HCT116 (cell line): ENCODE measurements around the gene ELN. TPM values are rescaled to one million over a fixed set of nuclear protein-coding genes. Genes with fewer than 3 reads are reported as not detected.

Source experiments
- ATAC-seq: fragments of 200-7000 bp; cut with Tn5 transposase; 2 replicates; pipeline ENCODE4 v1.9.1; 2020; ENCODE audit warnings: mild to moderate bottlenecking, moderate library complexity
- BruUV-seq: library from RNA; stranded (reverse); fragments of 400-500 nt; replicated peaks from 2 replicates; lab custom pipeline; 2021; lab: Mats Ljungman, UMichigan
- CTCF ChIA-PET: fragments of 300-600 bp; sonication (Branson Sonifier 250); formaldehyde crosslinking; loops from one replicate; lab custom pipeline; 2021; ENCODE audit warnings: antibody characterized with exemption; lab: Charles Lee
- POLR2A ChIA-PET: fragments of 300-600, 350-600 bp; sonication (Branson Sonifier 250); formaldehyde crosslinking; loops from one replicate; lab custom pipeline; 2021; ENCODE audit warnings: antibody characterized with exemption; lab: Charles Lee
- RAD21 ChIA-PET, 2 experiments: fragments of 300-600 bp; sonication (Branson Sonifier 250); formaldehyde crosslinking; loops; one replicate each; lab custom pipeline; 2023; ENCODE audit warnings: low total read pairs in 2 of 2; ENCODE audit not compliant: uncharacterized antibody in 2 of 2, unreplicated experiment in 2 of 2, low non-redundant PET in 1 of 2; lab: Charles Lee
- DNase-seq: peaks from one replicate; pipeline ENCODE4 v3.0.0-alpha.2; 2010; ENCODE audit warnings: low read depth, low spot score
- H2AFZ ChIP-seq: fragments of 200-600 bp; shearing (Covaris generic), sonication (generic); 2 replicates; pipeline ENCODE4 v1.6.1; 2017; ENCODE audit warnings: low read depth, mixed run types, mixed read lengths, antibody characterized with exemption, low read length; ENCODE audit not compliant: poor library complexity, severe bottlenecking
- H3K27ac ChIP-seq: 2 replicates; pipeline ENCODE4 v1.5.1; 2012; ENCODE audit warnings: low read depth, low read length
- H3K27me3 ChIP-seq: fragments of 200-600 bp; sonication (generic); 2 replicates; pipeline ENCODE4 v1.6.1; 2016; ENCODE audit warnings: mixed run types, low read length, mixed read lengths; ENCODE audit not compliant: insufficient read depth
- H3K36me3 ChIP-seq, 2 experiments: fragments of 200-500 bp in 1 of 2; fragments of 200-600 bp in 1 of 2; sonication (Bioruptor generic) in 1 of 2; sonication (generic) in 1 of 2; 2 replicates each; pipeline versions ENCODE4 v1.5.1 to v1.6.1; 2014 to 2016; ENCODE audit warnings: low read length in 2 of 2, inconsistent platforms in 1 of 2, mixed read lengths in 1 of 2, mixed run types in 1 of 2; ENCODE audit not compliant: insufficient read depth in 2 of 2, control insufficient read depth in 1 of 2
- H3K4me1 ChIP-seq, 2 experiments: fragments of 200-600 bp in 1 of 2; sonication (generic) in 1 of 2; 2 replicates each; pipeline versions ENCODE4 v1.5.1 to v1.6.1; 2012 to 2017; ENCODE audit warnings: low read length in 2 of 2, inconsistent platforms in 1 of 2, mild to moderate bottlenecking in 1 of 2, mixed read lengths in 1 of 2, mixed run types in 1 of 2, moderate library complexity in 1 of 2; ENCODE audit not compliant: insufficient read depth in 2 of 2, control insufficient read depth in 1 of 2
- H3K4me2 ChIP-seq: fragments of 200-600 bp; sonication (generic); 2 replicates; pipeline ENCODE4 v1.6.1; 2017; ENCODE audit warnings: mixed run types, low read length, mixed read lengths
- H3K4me3 ChIP-seq, 2 experiments: fragments of 200-600 bp in 1 of 2; sonication (generic) in 1 of 2; replicated peaks in 1 of 2; 2 replicates each; pipeline ENCODE4 v1.5.1; 2011 to 2016; ENCODE audit warnings: low read length in 2 of 2, control low read depth in 1 of 2, low read depth in 1 of 2, mild to moderate bottlenecking in 1 of 2, mixed read lengths in 1 of 2, mixed run types in 1 of 2
- H3K79me2 ChIP-seq: fragments of 200-600 bp; sonication (generic); 2 replicates; pipeline ENCODE4 v1.6.1; 2017; ENCODE audit warnings: mild to moderate bottlenecking, mixed run types, low read length, moderate library complexity, mixed read lengths; ENCODE audit not compliant: insufficient read depth
- H3K9ac ChIP-seq: fragments of 200-600 bp; sonication (generic); 2 replicates; pipeline ENCODE4 v1.6.1; 2016; ENCODE audit warnings: low read length, mixed read lengths
- H3K9me2 ChIP-seq: fragments of 200-600 bp; sonication (generic), shearing (Covaris generic); 2 replicates; pipeline ENCODE4 v1.6.1; 2017; ENCODE audit warnings: mixed run types, mild to moderate bottlenecking, moderate library complexity; ENCODE audit not compliant: insufficient read depth
- H3K9me3 ChIP-seq, 2 experiments: fragments of 200-500 bp in 1 of 2; fragments of 200-600 bp in 1 of 2; sonication (Bioruptor generic) in 1 of 2; sonication (generic) in 1 of 2; 2 replicates each; pipeline ENCODE4 v1.6.1; 2014 to 2017; ENCODE audit warnings: low read length in 2 of 2, mixed read lengths in 2 of 2, inconsistent platforms in 1 of 2, low read depth in 1 of 2, mild to moderate bottlenecking in 1 of 2, mixed run types in 1 of 2, moderate library complexity in 1 of 2; ENCODE audit not compliant: control insufficient read depth in 1 of 2, insufficient read depth in 1 of 2
- H4K20me1 ChIP-seq: fragments of 200-600 bp; sonication (generic), shearing (Covaris generic); 2 replicates; pipeline ENCODE4 v1.6.1; 2017; ENCODE audit warnings: mixed run types, mild to moderate bottlenecking, moderate library complexity; ENCODE audit not compliant: insufficient read depth
- ATF3 ChIP-seq: IDR thresholded peaks from 2 replicates; pipeline ENCODE4 v1.6.1; 2012
- CBX3 ChIP-seq: IDR thresholded peaks from 2 replicates; pipeline ENCODE4 v1.6.1; 2012; ENCODE audit warnings: low read depth
- CEBPB ChIP-seq: IDR thresholded peaks from 2 replicates; pipeline ENCODE4 v1.6.1; 2012; ENCODE audit warnings: low read depth
- POLR2A ChIP-seq: IDR thresholded peaks from 2 replicates; pipeline ENCODE4 v1.7.0; 2011; ENCODE audit warnings: borderline replicate concordance; ENCODE audit not compliant: insufficient read depth, insufficient read length; ENCODE audit errors: extremely low read depth
- RAD21 ChIP-seq: IDR thresholded peaks from 2 replicates; pipeline ENCODE4 v1.6.1; 2012; ENCODE audit warnings: low read depth, mild to moderate bottlenecking
- TCF7L2 ChIP-seq: IDR thresholded peaks from 2 replicates; pipeline ENCODE4 v1.7.0; 2011; ENCODE audit warnings: borderline replicate concordance, inconsistent platforms; ENCODE audit not compliant: insufficient read depth, insufficient read length; ENCODE audit errors: extremely low read depth
- intact Hi-C: fragments of 100-400 bp; cut with micrococcal nuclease; formaldehyde crosslinking; loops from 2 replicates; pipeline ENCODE4 v1.10.0; 2022
- total RNA-seq: library from RNA; stranded (reverse); gene quantifications from one replicate; pipeline ENCODE4 v1.2.1, GENCODE V29; 2021; ENCODE audit not compliant: unreplicated experiment
- TF ChIP-seq, protein P1 (sequence below): IDR thresholded peaks from 2 replicates; pipeline ENCODE4 v1.6.1; 2012; ENCODE audit warnings: low read depth
- TF ChIP-seq, protein P2 (sequence below), 3 experiments: fragments of 200-600 bp in 1 of 3; sonication (generic) in 1 of 3; IDR thresholded peaks in 2 of 3; conservative IDR thresholded peaks in 1 of 3; 2 replicates each; pipeline ENCODE4 v1.5.1; 2012 to 2017; ENCODE audit warnings: low read depth in 2 of 3, low read length in 2 of 3, antibody characterized with exemption in 1 of 3, borderline replicate concordance in 1 of 3, control low read depth in 1 of 3, mild to moderate bottlenecking in 1 of 3, mixed read lengths in 1 of 3, mixed run types in 1 of 3, moderate library complexity in 1 of 3; ENCODE audit not compliant: insufficient read depth in 1 of 3
- TF ChIP-seq, protein P3 (sequence below): IDR thresholded peaks from 2 replicates; pipeline ENCODE4 v1.6.1; 2011; ENCODE audit warnings: mild to moderate bottlenecking, low read length, moderate library complexity; ENCODE audit not compliant: insufficient replicate concordance; ENCODE audit errors: extremely low read depth

The ELN gene
- total RNA-seq, 1 experiment from 2014 or later: 0.17 TPM

- Histone ChIP-seq H3K4me3 (no peak overlapping the region), H2AFZ (no peak overlapping the region), H3K4me2 (no peak overlapping the region), H3K27me3 (no peaks in the 10 kb centered on the region), H3K9ac (no peak overlapping the region), H3K9me2 (no peaks in the 10 kb centered on the region), H3K27ac (no peak overlapping the region), H3K79me2 (no peaks in the 10 kb centered on the region)
- BruUV-seq: no TSS peak
- DNase-seq (no peak), ATAC-seq (no peak)
- ChIA-PET POLR2A (no interaction called here), CTCF (interaction anchor here (5.4 kb wide), 1 partner anchor 11 kb away, joined by 29 read pairs; the partner anchor contains the start of gene ELN)
- intact Hi-C loops: no loop called here
- TF ChIP-seq POLR2A (no peak), CBX3 (no peak), RAD21 (no peak), CEBPB (no peak), TCF7L2 (no peak), ATF3 (no peak)
- TF ChIP-seq, protein P1, sequence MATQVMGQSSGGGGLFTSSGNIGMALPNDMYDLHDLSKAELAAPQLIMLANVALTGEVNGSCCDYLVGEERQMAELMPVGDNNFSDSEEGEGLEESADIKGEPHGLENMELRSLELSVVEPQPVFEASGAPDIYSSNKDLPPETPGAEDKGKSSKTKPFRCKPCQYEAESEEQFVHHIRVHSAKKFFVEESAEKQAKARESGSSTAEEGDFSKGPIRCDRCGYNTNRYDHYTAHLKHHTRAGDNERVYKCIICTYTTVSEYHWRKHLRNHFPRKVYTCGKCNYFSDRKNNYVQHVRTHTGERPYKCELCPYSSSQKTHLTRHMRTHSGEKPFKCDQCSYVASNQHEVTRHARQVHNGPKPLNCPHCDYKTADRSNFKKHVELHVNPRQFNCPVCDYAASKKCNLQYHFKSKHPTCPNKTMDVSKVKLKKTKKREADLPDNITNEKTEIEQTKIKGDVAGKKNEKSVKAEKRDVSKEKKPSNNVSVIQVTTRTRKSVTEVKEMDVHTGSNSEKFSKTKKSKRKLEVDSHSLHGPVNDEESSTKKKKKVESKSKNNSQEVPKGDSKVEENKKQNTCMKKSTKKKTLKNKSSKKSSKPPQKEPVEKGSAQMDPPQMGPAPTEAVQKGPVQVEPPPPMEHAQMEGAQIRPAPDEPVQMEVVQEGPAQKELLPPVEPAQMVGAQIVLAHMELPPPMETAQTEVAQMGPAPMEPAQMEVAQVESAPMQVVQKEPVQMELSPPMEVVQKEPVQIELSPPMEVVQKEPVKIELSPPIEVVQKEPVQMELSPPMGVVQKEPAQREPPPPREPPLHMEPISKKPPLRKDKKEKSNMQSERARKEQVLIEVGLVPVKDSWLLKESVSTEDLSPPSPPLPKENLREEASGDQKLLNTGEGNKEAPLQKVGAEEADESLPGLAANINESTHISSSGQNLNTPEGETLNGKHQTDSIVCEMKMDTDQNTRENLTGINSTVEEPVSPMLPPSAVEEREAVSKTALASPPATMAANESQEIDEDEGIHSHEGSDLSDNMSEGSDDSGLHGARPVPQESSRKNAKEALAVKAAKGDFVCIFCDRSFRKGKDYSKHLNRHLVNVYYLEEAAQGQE: no peak
- TF ChIP-seq, protein P2, sequence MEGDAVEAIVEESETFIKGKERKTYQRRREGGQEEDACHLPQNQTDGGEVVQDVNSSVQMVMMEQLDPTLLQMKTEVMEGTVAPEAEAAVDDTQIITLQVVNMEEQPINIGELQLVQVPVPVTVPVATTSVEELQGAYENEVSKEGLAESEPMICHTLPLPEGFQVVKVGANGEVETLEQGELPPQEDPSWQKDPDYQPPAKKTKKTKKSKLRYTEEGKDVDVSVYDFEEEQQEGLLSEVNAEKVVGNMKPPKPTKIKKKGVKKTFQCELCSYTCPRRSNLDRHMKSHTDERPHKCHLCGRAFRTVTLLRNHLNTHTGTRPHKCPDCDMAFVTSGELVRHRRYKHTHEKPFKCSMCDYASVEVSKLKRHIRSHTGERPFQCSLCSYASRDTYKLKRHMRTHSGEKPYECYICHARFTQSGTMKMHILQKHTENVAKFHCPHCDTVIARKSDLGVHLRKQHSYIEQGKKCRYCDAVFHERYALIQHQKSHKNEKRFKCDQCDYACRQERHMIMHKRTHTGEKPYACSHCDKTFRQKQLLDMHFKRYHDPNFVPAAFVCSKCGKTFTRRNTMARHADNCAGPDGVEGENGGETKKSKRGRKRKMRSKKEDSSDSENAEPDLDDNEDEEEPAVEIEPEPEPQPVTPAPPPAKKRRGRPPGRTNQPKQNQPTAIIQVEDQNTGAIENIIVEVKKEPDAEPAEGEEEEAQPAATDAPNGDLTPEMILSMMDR (IDR thresholded peaks at IDR 0.05 in 2 of 3, conservative IDR thresholded peaks at IDR 0.05 in 1 of 3; ENCODE audit: borderline replicate concordance in 1 of 3, insufficient read depth in 1 of 3, low read depth in 2 of 3, low read length in 2 of 3): no peak
- TF ChIP-seq, protein P3, sequence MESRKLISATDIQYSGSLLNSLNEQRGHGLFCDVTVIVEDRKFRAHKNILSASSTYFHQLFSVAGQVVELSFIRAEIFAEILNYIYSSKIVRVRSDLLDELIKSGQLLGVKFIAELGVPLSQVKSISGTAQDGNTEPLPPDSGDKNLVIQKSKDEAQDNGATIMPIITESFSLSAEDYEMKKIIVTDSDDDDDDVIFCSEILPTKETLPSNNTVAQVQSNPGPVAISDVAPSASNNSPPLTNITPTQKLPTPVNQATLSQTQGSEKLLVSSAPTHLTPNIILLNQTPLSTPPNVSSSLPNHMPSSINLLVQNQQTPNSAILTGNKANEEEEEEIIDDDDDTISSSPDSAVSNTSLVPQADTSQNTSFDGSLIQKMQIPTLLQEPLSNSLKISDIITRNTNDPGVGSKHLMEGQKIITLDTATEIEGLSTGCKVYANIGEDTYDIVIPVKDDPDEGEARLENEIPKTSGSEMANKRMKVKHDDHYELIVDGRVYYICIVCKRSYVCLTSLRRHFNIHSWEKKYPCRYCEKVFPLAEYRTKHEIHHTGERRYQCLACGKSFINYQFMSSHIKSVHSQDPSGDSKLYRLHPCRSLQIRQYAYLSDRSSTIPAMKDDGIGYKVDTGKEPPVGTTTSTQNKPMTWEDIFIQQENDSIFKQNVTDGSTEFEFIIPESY: no peak
- TF ChIP-seq, all 23 proteins: peak for 0
- Histone ChIP-seq H4K20me1 (no peaks in the 10 kb centered on the region), H3K36me3 (no peaks in the 10 kb centered on the region), H3K9me3 (no peaks in the 10 kb centered on the region), H3K4me1 (peaks cover 6 to 7% of the 10 kb centered on the region in 2 experiments)
- RAD21 ChIA-PET: no interaction called here
Observed at GRCh38 chr7:74038194-74038961, 10.4 kb downstream of the ELN start.
